HepG2 (cell line): Measurements from ENCODE around the gene NDUFB3. TPM values are rescaled to one million over a fixed set of nuclear protein-coding genes. Genes with fewer than 3 reads are reported as not detected.

Experiments
- CAMTA2 ChIP-seq: sonication (generic); formaldehyde crosslinking; IDR thresholded peaks from 2 replicates; pipeline ENCODE4 v1.4.0; 2020; ENCODE audit warnings: mild to moderate bottlenecking, missing genetic modification reagents, borderline replicate concordance
- CCDC6 ChIP-seq: sonication (generic); formaldehyde crosslinking; IDR thresholded peaks from 2 replicates; pipeline ENCODE4 v1.8.1; 2022; ENCODE audit warnings: mild to moderate bottlenecking, missing genetic modification reagents, moderate library complexity
- GPN1 ChIP-seq: sonication (generic); formaldehyde crosslinking; IDR thresholded peaks from 2 replicates; pipeline ENCODE4 v1.5.1; 2020; ENCODE audit warnings: missing genetic modification reagents, borderline replicate concordance
- GZF1 ChIP-seq: sonication (generic); formaldehyde crosslinking; IDR thresholded peaks from 2 replicates; pipeline ENCODE4 v1.5.1; 2020; ENCODE audit warnings: mild to moderate bottlenecking, missing genetic modification reagents
- JARID2 ChIP-seq: sonication (generic); formaldehyde crosslinking; IDR thresholded peaks from 2 replicates; pipeline ENCODE4 v1.8.1; 2023; ENCODE audit warnings: missing genetic modification reagents, inconsistent platforms; ENCODE audit not compliant: insufficient replicate concordance
- MEF2D ChIP-seq: sonication (generic); formaldehyde crosslinking; IDR thresholded peaks from 2 replicates; pipeline ENCODE4 v1.5.1; 2020; ENCODE audit warnings: mild to moderate bottlenecking, missing genetic modification reagents
- NFYB ChIP-seq: sonication (generic); formaldehyde crosslinking; IDR thresholded peaks from 2 replicates; pipeline ENCODE4 v1.4.0; 2020; ENCODE audit warnings: missing genetic modification reagents
- NFYC ChIP-seq: IDR thresholded peaks from 2 replicates; pipeline ENCODE4 v1.6.1; 2016; ENCODE audit warnings: missing genetic modification reagents, missing compliant biosample characterization
- PRMT3 ChIP-seq: sonication (generic); formaldehyde crosslinking; IDR thresholded peaks from 2 replicates; pipeline ENCODE4 v1.8.1; 2022; ENCODE audit warnings: low read depth, mild to moderate bottlenecking, moderate library complexity, missing genetic modification reagents, borderline replicate concordance
- RBFOX2 ChIP-seq: fragments of 200-400 bp; formaldehyde crosslinking; IDR thresholded peaks from 2 replicates; pipeline ENCODE4 v1.6.1; 2017; ENCODE audit warnings: low read depth, mild to moderate bottlenecking, low read length
- ZBTB21 ChIP-seq: sonication (generic); formaldehyde crosslinking; IDR thresholded peaks from 2 replicates; pipeline ENCODE4 v1.4.0; 2020; ENCODE audit warnings: missing genetic modification reagents
- ZNF12 ChIP-seq: sonication (generic); formaldehyde crosslinking; IDR thresholded peaks from 2 replicates; pipeline ENCODE4 v1.5.0; 2020; ENCODE audit warnings: missing genetic modification reagents
- ZNF20 ChIP-seq: sonication (generic); formaldehyde crosslinking; IDR thresholded peaks from 2 replicates; pipeline ENCODE4 v1.4.0; 2020; ENCODE audit warnings: mild to moderate bottlenecking, moderate library complexity, missing genetic modification reagents
- ZNF546 ChIP-seq: sonication (generic); formaldehyde crosslinking; conservative IDR thresholded peaks from 2 replicates; pipeline ENCODE4 v1.8.1; 2023; ENCODE audit warnings: mild to moderate bottlenecking, missing genetic modification reagents
- polyA plus RNA-seq, 8 experiments: library from polyadenylated mRNA; depleted of rRNA in 3 of 8; stranded (reverse) in 7 of 8; unstranded in 1 of 8; fragments of >200 nt; fragmentation: Illumina TruSeq in 4 of 8; extraction: Trizol in 4 of 8; gene quantifications; 2 replicates each; pipeline versions ENCODE4 v1.2.1 to v1.2.3, GENCODE V29; 2011 to 2016; ENCODE audit warnings: low read depth in 4 of 8, missing spikeins in 1 of 8, mixed read lengths in 1 of 8; ENCODE audit not compliant: insufficient read depth in 1 of 8
- total RNA-seq, 5 experiments: library from RNA; depleted of rRNA; stranded (reverse); fragments of >200 nt; fragmentation: Illumina TruSeq; extraction: Trizol; gene quantifications; 2 replicates each; pipeline ENCODE4 v1.2.3, GENCODE V29; 2016; ENCODE audit warnings: low read depth in 1 of 5
- TF ChIP-seq, protein P1 (sequence below): sonication (generic); formaldehyde crosslinking; conservative IDR thresholded peaks from 2 replicates; pipeline ENCODE4 v1.8.0; 2022; ENCODE audit warnings: mild to moderate bottlenecking, moderate library complexity, missing genetic modification reagents
- TF ChIP-seq, protein P2 (sequence below): sonication (generic); formaldehyde crosslinking; IDR thresholded peaks from 2 replicates; pipeline ENCODE4 v1.4.0; 2020; ENCODE audit warnings: missing genetic modification reagents, mild to moderate bottlenecking, borderline replicate concordance
- TF ChIP-seq, protein P3 (sequence below): IDR thresholded peaks from 2 replicates; pipeline ENCODE4 v1.6.1; 2012; ENCODE audit warnings: inconsistent platforms
- TF ChIP-seq, protein P4 (sequence below): sonication (generic); formaldehyde crosslinking; IDR thresholded peaks from 2 replicates; pipeline ENCODE4 v1.4.0; 2020; ENCODE audit warnings: mild to moderate bottlenecking, missing genetic modification reagents

Gene NDUFB3
- total and polyA plus RNA-seq, 2 of the 13 experiments (the other 11 are each of a cell fraction or from before 2014, with no cell fraction given) = 50.7 to 159 TPM

DNA sequence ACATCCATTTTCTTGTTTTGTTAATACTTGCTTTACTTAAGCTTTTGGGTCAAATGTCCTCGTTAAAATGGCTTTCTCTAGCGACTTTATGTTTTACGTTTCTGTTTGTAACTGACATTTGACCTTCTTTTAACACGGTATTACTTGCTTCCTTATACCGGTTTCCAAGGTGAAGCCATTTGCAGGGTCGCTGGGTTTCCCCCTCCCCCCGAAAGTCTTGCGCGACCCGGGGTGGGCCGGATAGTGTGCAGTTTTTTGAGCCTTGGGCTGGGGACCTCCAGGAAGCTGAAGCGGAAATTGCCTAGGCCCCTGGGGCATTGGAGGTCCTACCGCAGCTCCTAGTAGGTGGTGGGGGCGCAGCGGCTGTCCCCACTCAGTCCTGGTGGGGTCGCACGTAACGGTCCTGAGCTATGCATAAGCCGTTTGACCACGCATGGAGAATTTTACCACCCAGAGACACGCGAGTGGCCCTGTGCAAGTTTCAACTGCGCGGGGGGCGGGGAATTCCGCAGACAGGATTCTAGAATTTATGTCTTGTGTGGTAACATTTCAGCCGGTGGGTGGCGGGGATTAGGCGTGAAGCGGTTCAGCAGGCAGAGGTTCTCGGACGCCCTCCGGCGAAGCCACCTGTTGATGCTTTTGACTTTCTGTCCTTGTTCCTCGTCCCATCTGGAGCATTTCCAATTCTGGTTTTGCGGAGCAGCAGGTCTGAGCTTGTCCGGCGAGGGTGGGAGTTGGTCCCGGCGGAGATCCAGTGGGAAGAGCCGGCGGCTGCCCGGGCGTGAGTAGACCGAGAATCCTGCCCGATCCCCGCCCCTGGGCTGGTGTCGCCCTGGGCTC lies 46.5 kb downstream of the NDUFB3 start (continued):
- TF ChIP-seq, protein P1, sequence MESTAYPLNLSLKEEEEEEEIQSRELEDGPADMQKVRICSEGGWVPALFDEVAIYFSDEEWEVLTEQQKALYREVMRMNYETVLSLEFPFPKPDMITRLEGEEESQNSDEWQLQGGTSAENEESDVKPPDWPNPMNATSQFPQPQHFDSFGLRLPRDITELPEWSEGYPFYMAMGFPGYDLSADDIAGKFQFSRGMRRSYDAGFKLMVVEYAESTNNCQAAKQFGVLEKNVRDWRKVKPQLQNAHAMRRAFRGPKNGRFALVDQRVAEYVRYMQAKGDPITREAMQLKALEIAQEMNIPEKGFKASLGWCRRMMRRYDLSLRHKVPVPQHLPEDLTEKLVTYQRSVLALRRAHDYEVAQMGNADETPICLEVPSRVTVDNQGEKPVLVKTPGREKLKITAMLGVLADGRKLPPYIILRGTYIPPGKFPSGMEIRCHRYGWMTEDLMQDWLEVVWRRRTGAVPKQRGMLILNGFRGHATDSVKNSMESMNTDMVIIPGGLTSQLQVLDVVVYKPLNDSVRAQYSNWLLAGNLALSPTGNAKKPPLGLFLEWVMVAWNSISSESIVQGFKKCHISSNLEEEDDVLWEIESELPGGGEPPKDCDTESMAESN (CRISPR knock-in tag) = peak; percentile 50; the same call in 1 of the 2 replicates
- TF ChIP-seq PRMT3 (CRISPR knock-in tag) (0 out of 2 replicates have a peak, but pooled peaks have one; percentile 62), GZF1 (peak; percentile 47; the same call in 1 of the 2 replicates), GPN1 (CRISPR knock-in tag) (no peak; the same call in 1 of the 2 replicates), ZNF12 (CRISPR knock-in tag) (peak; percentile 47; the same call in 1 of the 2 replicates), NFYC (CRISPR knock-in tag) (no peak; the same call in 1 of the 2 replicates), ZBTB21 (CRISPR knock-in tag) (no peak), NFYB (CRISPR knock-in tag) (no peak), CCDC6 (CRISPR knock-in tag) (peak; percentile 92), JARID2 (no peak), RBFOX2 (peak; percentile 75), CAMTA2 (CRISPR knock-in tag) (peak; percentile 59; the same call in 1 of the 2 replicates), ZNF20 (CRISPR knock-in tag) (peak; percentile 67; the same call in 1 of the 2 replicates), MEF2D (peak; percentile 42; the same call in 1 of the 2 replicates), ZNF546 (CRISPR knock-in tag) (no peak; the same call in 1 of the 2 replicates)
- TF ChIP-seq, protein P2, sequence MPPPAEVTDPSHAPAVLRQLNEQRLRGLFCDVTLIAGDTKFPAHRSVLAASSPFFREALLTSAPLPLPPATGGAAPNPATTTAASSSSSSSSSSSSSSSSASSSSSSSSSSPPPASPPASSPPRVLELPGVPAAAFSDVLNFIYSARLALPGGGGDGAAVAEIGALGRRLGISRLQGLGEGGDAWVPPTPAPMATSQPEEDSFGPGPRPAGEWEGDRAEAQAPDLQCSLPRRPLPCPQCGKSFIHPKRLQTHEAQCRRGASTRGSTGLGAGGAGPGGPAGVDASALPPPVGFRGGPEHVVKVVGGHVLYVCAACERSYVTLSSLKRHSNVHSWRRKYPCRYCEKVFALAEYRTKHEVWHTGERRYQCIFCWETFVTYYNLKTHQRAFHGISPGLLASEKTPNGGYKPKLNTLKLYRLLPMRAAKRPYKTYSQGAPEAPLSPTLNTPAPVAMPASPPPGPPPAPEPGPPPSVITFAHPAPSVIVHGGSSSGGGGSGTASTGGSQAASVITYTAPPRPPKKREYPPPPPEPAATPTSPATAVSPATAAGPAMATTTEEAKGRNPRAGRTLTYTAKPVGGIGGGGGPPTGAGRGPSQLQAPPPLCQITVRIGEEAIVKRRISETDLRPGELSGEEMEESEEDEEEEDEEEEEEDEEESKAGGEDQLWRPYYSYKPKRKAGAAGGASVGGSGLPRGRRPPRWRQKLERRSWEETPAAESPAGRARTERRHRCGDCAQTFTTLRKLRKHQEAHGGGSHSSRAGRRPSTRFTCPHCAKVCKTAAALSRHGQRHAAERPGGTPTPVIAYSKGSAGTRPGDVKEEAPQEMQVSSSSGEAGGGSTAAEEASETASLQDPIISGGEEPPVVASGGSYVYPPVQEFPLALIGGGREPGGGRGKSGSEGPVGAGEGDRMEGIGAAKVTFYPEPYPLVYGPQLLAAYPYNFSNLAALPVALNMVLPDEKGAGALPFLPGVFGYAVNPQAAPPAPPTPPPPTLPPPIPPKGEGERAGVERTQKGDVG (CRISPR knock-in tag) = peak; percentile 76; the same call in 1 of the 2 replicates
- TF ChIP-seq, protein P3, sequence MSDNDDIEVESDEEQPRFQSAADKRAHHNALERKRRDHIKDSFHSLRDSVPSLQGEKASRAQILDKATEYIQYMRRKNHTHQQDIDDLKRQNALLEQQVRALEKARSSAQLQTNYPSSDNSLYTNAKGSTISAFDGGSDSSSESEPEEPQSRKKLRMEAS = peak; percentile 79
- TF ChIP-seq, protein P4, sequence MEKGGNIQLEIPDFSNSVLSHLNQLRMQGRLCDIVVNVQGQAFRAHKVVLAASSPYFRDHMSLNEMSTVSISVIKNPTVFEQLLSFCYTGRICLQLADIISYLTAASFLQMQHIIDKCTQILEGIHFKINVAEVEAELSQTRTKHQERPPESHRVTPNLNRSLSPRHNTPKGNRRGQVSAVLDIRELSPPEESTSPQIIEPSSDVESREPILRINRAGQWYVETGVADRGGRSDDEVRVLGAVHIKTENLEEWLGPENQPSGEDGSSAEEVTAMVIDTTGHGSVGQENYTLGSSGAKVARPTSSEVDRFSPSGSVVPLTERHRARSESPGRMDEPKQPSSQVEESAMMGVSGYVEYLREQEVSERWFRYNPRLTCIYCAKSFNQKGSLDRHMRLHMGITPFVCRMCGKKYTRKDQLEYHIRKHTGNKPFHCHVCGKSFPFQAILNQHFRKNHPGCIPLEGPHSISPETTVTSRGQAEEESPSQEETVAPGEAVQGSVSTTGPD (CRISPR knock-in tag) = 0 out of 2 replicates have a peak, but pooled peaks have one; percentile 70
